ENCODE data around the gene GPS1. TPM values are rescaled to one million over a fixed set of nuclear protein-coding genes. Genes with fewer than 3 reads are reported as not detected.

Gene GPS1
- total and polyA plus RNA-seq, 10 donors, result 61.5 to 109 (median 68.9) TPM

- peaks cover 0 to 40% (median 8%) of the 10 kb centered on the region in 6 donors for H3K36me3 ChIP-seq
- H3K27ac ChIP-seq, result peak overlapping the region in 6 of 8 donors; percentile 4 to 88 (median 80)
- peak overlapping the region; percentile 73 to 99 (median 88) for H3K4me3 ChIP-seq
- H3K4me1 ChIP-seq, result peaks cover 25 to 55% (median 36%) of the 10 kb centered on the region in 6 donors
- no peak for DNase-seq
- TF ChIP-seq CTCF (IDR thresholded peaks at IDR 0.05 in 8 of 11, conservative IDR thresholded peaks at IDR 0.05 in 3 of 11) (no peak), POLR2AphosphoS5 (IDR thresholded peaks at IDR 0.05) (no peak), POLR2A (IDR thresholded peaks at IDR 0.05) (no peak)
- H3K9me3 ChIP-seq, result no peaks in the 10 kb centered on the region
- intact Hi-C loops (cut with DNase I; ENCODE audit: low total_unique reads), result loop anchor here (5.0 kb wide), 1 partner anchor 65 kb away; no protein-coding TSS in a partner anchor
- no peaks in the 10 kb centered on the region for H3K27me3 ChIP-seq (replicated peaks in 1 of 7)
- WGBS, 5 donors, result 5 to 13% (median 6%) methylated on average over 6 to 10 of the region's 10 CpGs
Measured at GRCh38 chr17:82021900-82022309, 29.8 kb upstream of the GPS1 start.

GRCh38 chr17:82022310-82022980 is 29.3 kb upstream of the GPS1 start, which contains the start of gene CENPX:
Gene CENPX (minus strand): TSS chr17:82022878. CDS start chr17:82022861, 17 bp downstream.
- TF ChIP-seq POLR2AphosphoS5 (IDR thresholded peaks at IDR 0.05) (peak; percentile 77 to 85 (median 83)), CTCF (IDR thresholded peaks at IDR 0.05 in 8 of 11, conservative IDR thresholded peaks at IDR 0.05 in 3 of 11) (no peak)
- peak; percentile 87 for DNase-seq
- Histone ChIP-seq H3K4me1 (peaks cover 25 to 55% (median 36%) of the 10 kb centered on the region in 6 donors), H3K27me3 (replicated peaks in 1 of 7) (no peaks in the 10 kb centered on the region), H3K27ac (peak within 1 kb of the TSS; percentile 4 to 88 (median 73)), H3K9me3 (no peaks in the 10 kb centered on the region), H3K36me3 (peaks cover 0 to 40% (median 8%) of the 10 kb centered on the region in 6 donors), H3K4me3 (peak within 1 kb of the TSS; percentile 75 to 99 (median 91))
- intact Hi-C loops (cut with DNase I; ENCODE audit: low total_unique reads), result loop anchor here (5.0 kb wide), 1 partner anchor 65 kb away; no protein-coding TSS in a partner anchor
- WGBS, 5 donors, result 0% methylated on average over 15 to 64 of the region's 64 CpGs

GRCh38 chr17:82022981-82023446 is 28.7 kb upstream of the GPS1 start, which contains the start of gene LRRC45:
Gene LRRC45 (plus strand): TSS chr17:82023305. CDS start chr17:82023644, 339 bp downstream.
- TF ChIP-seq POLR2A (IDR thresholded peaks at IDR 0.05), result no peak
- TF ChIP-seq CTCF (IDR thresholded peaks at IDR 0.05 in 8 of 11, conservative IDR thresholded peaks at IDR 0.05 in 3 of 11), result peak in 2 of 11 experiments; percentile 6 to 23
- peak in 2 of 3 donors; percentile 58 to 79 for TF ChIP-seq POLR2AphosphoS5 (IDR thresholded peaks at IDR 0.05)
- peak within 1 kb of the TSS; percentile 75 to 99 (median 91) for H3K4me3 ChIP-seq
- H3K27me3 ChIP-seq (replicated peaks in 1 of 7), result no peaks in the 10 kb centered on the region
- H3K36me3 ChIP-seq, result peaks cover 0 to 40% (median 8%) of the 10 kb centered on the region in 6 donors
- H3K4me1 ChIP-seq, result peaks cover 25 to 55% (median 36%) of the 10 kb centered on the region in 6 donors
- intact Hi-C loops (cut with DNase I; ENCODE audit: low total_unique reads), result loop anchor here (5.0 kb wide), 1 partner anchor 66 kb away; no protein-coding TSS in a partner anchor
- no peaks in the 10 kb centered on the region for H3K9me3 ChIP-seq
- DNase-seq, result peak; percentile 99
- peak within 1 kb of the TSS; percentile 4 to 88 (median 73) for H3K27ac ChIP-seq
- WGBS, 5 donors, result 0 to 1% (median 0%) methylated on average over 21 to 42 of the region's 42 CpGs; no CpG with 5 or more reads in 1 of the 5 donors

All from spleen (tissue), 11 donors.